ENCODE results near the gene THAP5. TPM values are rescaled to one million over a fixed set of nuclear protein-coding genes. Genes with fewer than 3 reads are reported as not detected.

The THAP5 gene
- total and polyA plus RNA-seq, 7 experiments from 2014 or later: 21.0 to 54.7 (median 28.7) TPM

GRCh38 chr7:108598153-108598552, 28.6 kb upstream of the THAP5 start:
- H3K4me3 ChIP-seq (ENCODE audit: low read length): no peak overlapping the region
- CTCF ChIA-PET: no interaction called here
- Mint-ChIP-seq H3K27ac (no peak overlapping the region), H3K9me3 (no peaks in the 10 kb centered on the region), H3K4me3 (no peak overlapping the region), H3K27me3 (peaks cover 0 to 29% (median 14%) of the 10 kb centered on the region in 5 donors), H3K36me3 (no peaks in the 10 kb centered on the region), H3K4me1 (peaks cover 0 to 2% (median 0%) of the 10 kb centered on the region in 7 donors)
- no peak overlapping the region for H3K27ac ChIP-seq (ENCODE audit: low read depth, low read length)
- H3K36me3 ChIP-seq (ENCODE audit: control insufficient read depth in 2 of 3, insufficient read depth in 3 of 3, low read length in 3 of 3): no peaks in the 10 kb centered on the region
- intact Hi-C loops (cut with micrococcal nuclease): no loop called here
- POLR2A ChIA-PET: no interaction called here
- no peaks in the 10 kb centered on the region for H3K4me1 ChIP-seq (ENCODE audit: control insufficient read depth in 2 of 2, insufficient read depth in 2 of 2, low read length in 2 of 2)
- H3K27me3 ChIP-seq (ENCODE audit: control insufficient read depth in 2 of 2, insufficient read depth in 2 of 2, low read length in 2 of 2): no peaks in the 10 kb centered on the region
- H3K9me3 ChIP-seq (ENCODE audit: control insufficient read depth in 2 of 3, low read length in 3 of 3): no peaks in the 10 kb centered on the region
- ATAC-seq (no peak), DNase-seq (no peak)

- Mint-ChIP-seq H3K27ac (no peak overlapping the region), H3K36me3 (peaks cover 0 to 3% (median 0%) of the 10 kb centered on the region in 5 donors), H3K27me3 (peaks cover 0 to 30% (median 13%) of the 10 kb centered on the region in 5 donors), H3K9me3 (no peaks in the 10 kb centered on the region), H3K4me1 (peaks cover 0 to 2% (median 0%) of the 10 kb centered on the region in 7 donors), H3K4me3 (no peak overlapping the region)
- Histone ChIP-seq H3K9me3 (ENCODE audit: control insufficient read depth in 2 of 3, low read length in 3 of 3) (no peaks in the 10 kb centered on the region), H3K4me1 (ENCODE audit: control insufficient read depth in 2 of 2, insufficient read depth in 2 of 2, low read length in 2 of 2) (no peaks in the 10 kb centered on the region), H3K4me3 (ENCODE audit: low read length) (no peak overlapping the region), H3K27me3 (ENCODE audit: control insufficient read depth in 2 of 2, insufficient read depth in 2 of 2, low read length in 2 of 2) (no peaks in the 10 kb centered on the region), H3K36me3 (ENCODE audit: control insufficient read depth in 2 of 3, insufficient read depth in 3 of 3, low read length in 3 of 3) (no peaks in the 10 kb centered on the region), H3K27ac (ENCODE audit: low read depth, low read length) (no peak overlapping the region)
- DNase-seq (no peak), ATAC-seq (peak; percentile 71)
- intact Hi-C loops (cut with micrococcal nuclease): no loop called here
- ChIA-PET POLR2A (no interaction called here), CTCF (no interaction called here)
Measured at GRCh38 chr7:108596560-108596959, 27.1 kb upstream of the THAP5 start.

GRCh38 chr7:108592646-108593201, 23.2 kb upstream of the THAP5 start:
- CTCF ChIA-PET: interaction anchor here (0.6 kb wide), 1 partner anchor 140 kb away, joined by 3 read pairs; no protein-coding TSS in a partner anchor
- H3K27ac ChIP-seq (ENCODE audit: low read depth, low read length): no peak overlapping the region
- intact Hi-C loops (cut with micrococcal nuclease): no loop called here
- H3K36me3 ChIP-seq (ENCODE audit: control insufficient read depth in 2 of 3, insufficient read depth in 3 of 3, low read length in 3 of 3): no peaks in the 10 kb centered on the region
- peaks cover 0 to 2% (median 0%) of the 10 kb centered on the region in 7 donors for H3K4me1 Mint-ChIP-seq
- H3K4me3 Mint-ChIP-seq: no peak overlapping the region
- H3K4me1 ChIP-seq (ENCODE audit: control insufficient read depth in 2 of 2, insufficient read depth in 2 of 2, low read length in 2 of 2): no peaks in the 10 kb centered on the region
- H3K27me3 ChIP-seq (ENCODE audit: control insufficient read depth in 2 of 2, insufficient read depth in 2 of 2, low read length in 2 of 2): no peaks in the 10 kb centered on the region
- DNase-seq: no peak
- H3K9me3 ChIP-seq (ENCODE audit: control insufficient read depth in 2 of 3, low read length in 3 of 3): no peaks in the 10 kb centered on the region
- no peak overlapping the region for H3K4me3 ChIP-seq (ENCODE audit: low read length)
- POLR2A ChIA-PET: interaction anchor here (0.7 kb wide), 1 partner anchor 66 kb away, joined by 4 read pairs; no protein-coding TSS in a partner anchor
- H3K27me3 Mint-ChIP-seq: peaks cover 0 to 8% (median 4%) of the 10 kb centered on the region in 5 donors
- H3K9me3 Mint-ChIP-seq: no peaks in the 10 kb centered on the region
- no peak for ATAC-seq
- no peak overlapping the region for H3K27ac Mint-ChIP-seq
- peaks cover 0 to 7% (median 0%) of the 10 kb centered on the region in 5 donors for H3K36me3 Mint-ChIP-seq

- H3K36me3 Mint-ChIP-seq: peaks cover 0 to 7% (median 0%) of the 10 kb centered on the region in 5 donors
- no peaks in the 10 kb centered on the region for H3K27me3 ChIP-seq (ENCODE audit: control insufficient read depth in 2 of 2, insufficient read depth in 2 of 2, low read length in 2 of 2)
- no peak overlapping the region for H3K27ac Mint-ChIP-seq
- ChIA-PET CTCF (no interaction called here), POLR2A (no interaction called here)
- H3K9me3 Mint-ChIP-seq: peaks cover 0 to 2% (median 0%) of the 10 kb centered on the region in 11 donors
- no peak for DNase-seq
- ATAC-seq: no peak
- no peaks in the 10 kb centered on the region for H3K9me3 ChIP-seq (ENCODE audit: control insufficient read depth in 2 of 3, low read length in 3 of 3)
- H3K27ac ChIP-seq (ENCODE audit: low read depth, low read length): no peak overlapping the region
- H3K4me3 Mint-ChIP-seq: no peak overlapping the region
- peaks cover 0 to 4% (median 0%) of the 10 kb centered on the region in 7 donors for H3K4me1 Mint-ChIP-seq
- H3K36me3 ChIP-seq (ENCODE audit: control insufficient read depth in 2 of 3, insufficient read depth in 3 of 3, low read length in 3 of 3): no peaks in the 10 kb centered on the region
- H3K4me3 ChIP-seq (ENCODE audit: low read length): no peak overlapping the region
- no peaks in the 10 kb centered on the region for H3K4me1 ChIP-seq (ENCODE audit: control insufficient read depth in 2 of 2, insufficient read depth in 2 of 2, low read length in 2 of 2)
- intact Hi-C loops (cut with micrococcal nuclease): no loop called here
- H3K27me3 Mint-ChIP-seq: peaks cover 4 to 21% (median 8%) of the 10 kb centered on the region in 5 donors
Measured at GRCh38 chr7:108590606-108591005, 21.1 kb upstream of the THAP5 start.

GRCh38 chr7:108589874-108590273, 20.4 kb upstream of the THAP5 start:
- H3K27ac ChIP-seq (ENCODE audit: low read depth, low read length): no peak overlapping the region
- no peak overlapping the region for H3K4me3 Mint-ChIP-seq

GRCh38 chr7:108589199-108589598, 19.7 kb upstream of the THAP5 start:
- no peaks in the 10 kb centered on the region for H3K4me1 ChIP-seq (ENCODE audit: control insufficient read depth in 2 of 2, insufficient read depth in 2 of 2, low read length in 2 of 2)
- no peak for ATAC-seq
- H3K9me3 Mint-ChIP-seq: peaks cover 0 to 2% (median 0%) of the 10 kb centered on the region in 11 donors
- intact Hi-C loops (cut with micrococcal nuclease): no loop called here
- H3K4me1 Mint-ChIP-seq: peaks cover 0 to 2% (median 0%) of the 10 kb centered on the region in 7 donors
- no peak overlapping the region for H3K27ac ChIP-seq (ENCODE audit: low read depth, low read length)
- H3K36me3 ChIP-seq (ENCODE audit: control insufficient read depth in 2 of 3, insufficient read depth in 3 of 3, low read length in 3 of 3): no peaks in the 10 kb centered on the region
- no peak for DNase-seq
- no peaks in the 10 kb centered on the region for H3K27me3 ChIP-seq (ENCODE audit: control insufficient read depth in 2 of 2, insufficient read depth in 2 of 2, low read length in 2 of 2)
- no peak overlapping the region for H3K4me3 Mint-ChIP-seq
- no peak overlapping the region for H3K4me3 ChIP-seq (ENCODE audit: low read length)
- ChIA-PET CTCF (no interaction called here), POLR2A (no interaction called here)
- peaks cover 0 to 7% (median 0%) of the 10 kb centered on the region in 5 donors for H3K36me3 Mint-ChIP-seq
- H3K27ac Mint-ChIP-seq: no peak overlapping the region
- H3K9me3 ChIP-seq (ENCODE audit: control insufficient read depth in 2 of 3, low read length in 3 of 3): no peaks in the 10 kb centered on the region
- H3K27me3 Mint-ChIP-seq: peaks cover 4 to 22% (median 8%) of the 10 kb centered on the region in 5 donors

More at GRCh38 chr7:108589874-108590273, 20.4 kb upstream of the THAP5 start:
- Histone ChIP-seq H3K4me1 (ENCODE audit: control insufficient read depth in 2 of 2, insufficient read depth in 2 of 2, low read length in 2 of 2) (no peaks in the 10 kb centered on the region), H3K27me3 (ENCODE audit: control insufficient read depth in 2 of 2, insufficient read depth in 2 of 2, low read length in 2 of 2) (no peaks in the 10 kb centered on the region), H3K9me3 (ENCODE audit: control insufficient read depth in 2 of 3, low read length in 3 of 3) (no peaks in the 10 kb centered on the region), H3K36me3 (ENCODE audit: control insufficient read depth in 2 of 3, insufficient read depth in 3 of 3, low read length in 3 of 3) (no peaks in the 10 kb centered on the region), H3K4me3 (ENCODE audit: low read length) (no peak overlapping the region)
- H3K27me3 Mint-ChIP-seq: peaks cover 4 to 22% (median 8%) of the 10 kb centered on the region in 5 donors
- peaks cover 0 to 2% (median 0%) of the 10 kb centered on the region in 7 donors for H3K4me1 Mint-ChIP-seq
- CTCF ChIA-PET: no interaction called here
- intact Hi-C loops (cut with micrococcal nuclease): no loop called here
- ATAC-seq: no peak
- no peak overlapping the region for H3K27ac Mint-ChIP-seq
- peaks cover 0 to 2% (median 0%) of the 10 kb centered on the region in 11 donors for H3K9me3 Mint-ChIP-seq
- H3K36me3 Mint-ChIP-seq: peaks cover 0 to 7% (median 0%) of the 10 kb centered on the region in 5 donors
- POLR2A ChIA-PET: no interaction called here
- no peak for DNase-seq

- ATAC-seq (no peak), DNase-seq (no peak)
- CTCF ChIA-PET: no interaction called here
- H3K4me3 Mint-ChIP-seq: no peak overlapping the region
- peaks cover 0 to 3% (median 0%) of the 10 kb centered on the region in 5 donors for H3K36me3 Mint-ChIP-seq
- peaks cover 0 to 2% (median 0%) of the 10 kb centered on the region in 7 donors for H3K4me1 Mint-ChIP-seq
- peaks cover 0 to 2% (median 0%) of the 10 kb centered on the region in 11 donors for H3K9me3 Mint-ChIP-seq
- peaks cover 0 to 17% (median 8%) of the 10 kb centered on the region in 5 donors for H3K27me3 Mint-ChIP-seq
- POLR2A ChIA-PET: interaction anchor here (1.6 kb wide), 1 partner anchor 60 kb away, joined by 6 read pairs; the partner anchor contains the start of gene PNPLA8
- no peaks in the 10 kb centered on the region for H3K36me3 ChIP-seq (ENCODE audit: control insufficient read depth in 2 of 3, insufficient read depth in 3 of 3, low read length in 3 of 3)
- H3K27ac Mint-ChIP-seq: no peak overlapping the region
- no peak overlapping the region for H3K27ac ChIP-seq (ENCODE audit: low read depth, low read length)
- no peaks in the 10 kb centered on the region for H3K27me3 ChIP-seq (ENCODE audit: control insufficient read depth in 2 of 2, insufficient read depth in 2 of 2, low read length in 2 of 2)
- intact Hi-C loops (cut with micrococcal nuclease): no loop called here
- H3K4me1 ChIP-seq (ENCODE audit: control insufficient read depth in 2 of 2, insufficient read depth in 2 of 2, low read length in 2 of 2): no peaks in the 10 kb centered on the region
- H3K4me3 ChIP-seq (ENCODE audit: low read length): no peak overlapping the region
- H3K9me3 ChIP-seq (ENCODE audit: control insufficient read depth in 2 of 3, low read length in 3 of 3): no peaks in the 10 kb centered on the region
Measured at GRCh38 chr7:108586274-108586710, 16.8 kb upstream of the THAP5 start.

Measured in naive thymus-derived CD4-positive, alpha-beta T cell (primary cell).